HG02981 (cell line): ENCODE data around the gene XPR1.
"Not testable (repeated sequence)": the region's sequence is repeated elsewhere in the genome, so short reads cannot be mapped to it uniquely, and the experiment has no call there.

Experiments used
- ATAC-seq: cut with Tn5 transposase; IDR thresholded peaks from one replicate; pipeline ENCODE4 v1.9.1; 2021; ENCODE audit warnings: mild to moderate bottlenecking, moderate library complexity; ENCODE audit not compliant: unreplicated experiment

XPR1 gene

DNA sequence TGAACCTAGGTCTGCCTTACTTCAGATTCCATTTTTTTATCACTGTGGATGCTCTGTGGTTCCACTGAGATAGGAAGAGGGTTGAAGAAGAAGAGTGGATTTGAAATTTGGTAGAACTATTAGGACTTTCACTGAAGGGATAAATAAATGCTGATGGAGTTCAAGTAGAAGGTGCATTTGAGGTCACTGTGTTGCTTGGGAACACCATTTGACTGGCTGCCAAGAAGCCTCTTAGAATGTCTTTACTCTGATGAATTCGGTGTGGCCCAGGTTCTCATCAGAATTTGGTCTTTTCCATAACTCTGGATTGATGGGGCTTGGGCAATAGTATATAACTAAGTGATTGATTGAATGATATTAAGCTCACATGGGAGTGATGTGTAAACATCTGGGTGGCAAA, 11.9 kb downstream of the XPR1 start:
- ATAC-seq, result no peak

DNA sequence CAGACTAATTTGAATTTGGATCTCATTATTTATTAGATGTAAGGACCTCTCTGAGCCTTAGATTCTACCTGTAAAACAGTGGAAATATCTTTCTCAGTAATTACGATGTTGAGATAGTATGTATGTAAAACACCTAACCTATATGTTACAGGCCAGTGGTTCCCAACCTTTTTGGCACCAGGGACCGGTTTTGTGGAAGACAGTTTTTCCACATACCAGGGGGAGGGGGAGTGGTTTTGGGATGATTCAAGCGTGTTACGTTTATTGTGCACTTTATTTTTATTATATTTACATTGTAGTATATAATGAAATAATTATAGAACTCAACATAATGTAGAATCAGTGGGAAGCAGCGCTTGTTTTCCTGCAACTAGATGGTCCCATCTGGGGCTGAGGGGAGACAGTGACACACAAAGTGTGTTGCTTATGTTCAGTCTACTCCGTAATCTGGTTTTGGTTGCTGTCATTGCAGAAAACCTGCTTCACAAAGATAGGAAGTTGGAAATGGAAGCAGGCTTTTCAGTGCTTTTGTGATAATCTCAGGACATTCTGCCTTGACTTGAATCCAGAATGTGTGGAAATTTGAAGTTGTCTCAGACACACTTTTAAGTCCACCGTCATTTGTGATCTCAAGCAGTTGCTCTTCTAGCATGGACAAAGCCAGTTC, 12.8 kb downstream of the XPR1 start:
- ATAC-seq, result no peak

DNA sequence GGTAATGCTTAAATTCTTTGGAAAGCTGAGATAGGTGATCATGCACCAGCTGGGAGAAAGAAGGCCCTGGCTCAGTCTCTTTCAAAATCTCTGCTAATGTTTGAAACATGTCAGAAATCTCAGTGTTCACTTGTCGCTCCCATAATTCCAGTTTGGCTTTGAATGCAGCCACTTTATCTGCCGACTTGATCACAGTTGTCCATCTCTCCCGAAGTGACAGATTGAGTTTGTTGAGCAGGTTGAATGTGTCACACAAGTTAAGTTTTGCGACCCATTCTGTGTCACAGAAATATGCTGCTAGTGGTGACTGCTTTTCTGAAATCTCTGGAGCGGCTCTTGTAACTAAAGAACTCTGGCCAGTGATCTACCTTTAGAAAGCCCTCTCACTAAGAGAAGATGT, 13.4 kb downstream of the XPR1 start:
- not testable (repeated sequence) for ATAC-seq

DNA sequence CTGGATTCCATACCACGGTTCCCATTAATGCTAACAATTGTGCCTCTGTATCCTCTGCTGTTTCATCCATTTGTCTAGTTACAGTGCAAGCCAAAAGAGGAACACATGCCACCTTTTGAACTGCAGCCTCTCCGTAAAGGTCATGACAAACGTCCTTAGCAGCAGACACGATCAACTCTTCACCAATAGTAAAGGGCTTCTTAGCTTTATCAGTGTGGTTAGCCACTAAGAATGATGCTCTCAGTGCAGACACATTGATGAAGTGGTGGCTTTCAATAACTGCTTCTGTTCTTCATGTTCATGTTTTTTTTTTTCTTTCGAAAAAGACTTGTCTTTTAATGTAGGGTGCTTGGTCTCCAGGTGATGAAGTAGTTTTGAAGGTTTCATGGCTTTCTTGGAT, 14.3 kb downstream of the XPR1 start:
- ATAC-seq, result no peak

DNA sequence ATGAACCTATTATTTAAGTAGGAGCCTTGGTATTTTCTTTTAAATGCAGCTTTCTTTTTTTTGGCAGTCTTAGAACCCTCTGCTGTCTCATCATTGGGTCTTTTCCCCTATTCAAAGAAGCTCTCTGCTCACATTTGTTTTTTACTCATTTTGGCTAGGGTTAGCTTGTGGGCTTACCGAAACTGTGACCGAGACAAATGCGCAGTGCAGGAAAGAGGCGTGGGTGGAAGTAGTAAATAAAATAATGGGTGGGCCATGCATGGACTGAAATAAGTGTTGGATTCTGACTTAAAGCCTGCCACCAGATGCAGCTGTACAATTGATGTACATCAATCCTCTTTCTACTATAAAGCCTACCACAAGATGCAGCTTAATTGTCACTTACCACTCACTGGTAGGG, 14.7 kb downstream of the XPR1 start:
- no peak for ATAC-seq

DNA sequence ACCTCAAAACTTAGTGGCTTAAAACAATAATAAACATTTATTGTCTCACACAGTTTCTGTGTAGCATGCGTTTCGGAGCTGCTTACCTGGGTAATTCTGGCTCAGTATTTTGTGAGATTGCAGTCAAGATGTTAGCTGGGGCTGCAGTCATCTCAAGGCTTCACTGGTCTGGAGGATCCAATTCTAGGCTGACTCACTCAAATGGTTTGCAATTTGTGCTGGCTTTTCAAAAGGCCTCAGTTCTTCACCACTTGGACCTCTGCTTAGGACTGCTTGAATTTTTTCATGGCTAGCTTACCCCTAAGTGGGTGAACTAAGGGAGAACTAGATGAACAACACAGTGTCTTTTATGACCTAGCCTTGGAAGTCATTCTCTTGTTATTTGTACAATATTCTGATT, 21.0 kb downstream of the XPR1 start:
- ATAC-seq, result no peak

DNA sequence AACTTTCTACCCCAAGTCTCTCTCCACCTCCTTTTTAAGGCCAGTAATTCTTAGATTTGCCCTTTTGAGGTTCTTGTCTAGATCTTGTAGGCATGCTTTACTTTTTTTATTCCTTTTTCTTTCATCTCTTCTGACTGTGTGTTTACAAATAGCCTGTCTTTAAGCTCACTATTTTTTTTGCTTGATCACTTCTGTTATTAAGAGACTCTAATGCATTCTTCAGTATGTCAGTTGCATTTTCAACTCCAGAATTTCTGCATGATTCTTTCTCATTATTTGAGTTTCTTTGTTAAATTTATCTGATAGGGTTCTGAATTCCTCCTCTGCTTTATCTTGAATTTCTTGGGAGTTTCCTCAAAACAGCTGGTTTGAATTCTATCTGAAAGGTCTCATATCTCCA, 30.9 kb downstream of the XPR1 start:
- no peak for ATAC-seq

DNA sequence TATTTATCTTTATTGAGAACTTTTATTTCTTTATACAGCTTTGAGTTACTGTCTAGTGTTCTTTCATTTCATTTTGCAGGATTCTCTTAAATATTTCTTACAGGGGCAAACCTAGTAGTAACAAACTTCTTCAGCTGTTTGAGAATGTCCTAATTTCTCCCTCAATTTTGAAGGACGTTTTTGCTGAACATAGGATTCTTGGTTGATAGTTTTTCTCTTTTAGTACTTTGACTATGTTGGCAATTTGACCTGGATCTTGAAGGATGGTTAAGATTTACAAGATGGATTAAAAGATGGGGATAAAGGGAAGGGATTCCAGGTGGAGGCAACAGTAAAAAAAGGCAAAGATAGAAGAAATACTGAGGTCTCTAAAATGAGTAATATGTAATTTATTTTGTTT, 38.9 kb downstream of the XPR1 start:
- no peak for ATAC-seq

DNA sequence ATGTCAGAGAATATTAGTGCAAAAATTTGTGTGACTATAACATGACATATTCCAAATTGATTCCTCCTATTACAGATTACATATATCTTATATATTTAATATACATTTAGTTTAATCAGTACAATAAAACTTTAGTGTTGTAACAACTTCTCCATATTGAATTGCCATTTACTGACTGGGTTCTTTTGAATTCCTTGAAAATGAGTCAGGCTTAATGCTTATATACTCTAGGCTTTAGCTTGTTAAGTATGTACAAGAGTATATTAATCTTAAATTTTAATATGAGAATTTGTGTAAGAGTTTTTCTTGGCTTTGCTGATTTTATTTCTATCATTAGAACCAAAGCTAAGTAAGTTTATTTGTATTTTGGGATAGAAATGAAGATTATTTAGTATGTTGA, 40.3 kb downstream of the XPR1 start:
- no peak for ATAC-seq

DNA sequence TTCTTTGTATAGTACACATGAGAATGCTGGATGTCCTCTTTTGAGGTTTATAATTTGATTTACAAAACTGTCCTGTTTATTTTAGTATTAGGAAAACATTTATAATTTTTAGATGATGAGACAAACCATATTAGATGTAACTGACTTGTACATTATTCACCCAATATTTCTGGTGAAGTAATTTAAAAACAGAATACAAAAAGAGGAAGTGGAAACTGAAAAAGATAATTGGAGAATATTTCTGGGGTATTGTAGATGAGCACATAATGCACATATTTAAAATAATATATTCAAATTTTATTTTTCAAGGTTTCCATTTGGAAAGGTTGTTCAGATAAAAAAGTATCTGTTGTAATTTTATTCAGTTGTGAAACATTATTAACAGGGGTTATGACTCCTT, 40.7 kb downstream of the XPR1 start:
- ATAC-seq, result no peak

DNA sequence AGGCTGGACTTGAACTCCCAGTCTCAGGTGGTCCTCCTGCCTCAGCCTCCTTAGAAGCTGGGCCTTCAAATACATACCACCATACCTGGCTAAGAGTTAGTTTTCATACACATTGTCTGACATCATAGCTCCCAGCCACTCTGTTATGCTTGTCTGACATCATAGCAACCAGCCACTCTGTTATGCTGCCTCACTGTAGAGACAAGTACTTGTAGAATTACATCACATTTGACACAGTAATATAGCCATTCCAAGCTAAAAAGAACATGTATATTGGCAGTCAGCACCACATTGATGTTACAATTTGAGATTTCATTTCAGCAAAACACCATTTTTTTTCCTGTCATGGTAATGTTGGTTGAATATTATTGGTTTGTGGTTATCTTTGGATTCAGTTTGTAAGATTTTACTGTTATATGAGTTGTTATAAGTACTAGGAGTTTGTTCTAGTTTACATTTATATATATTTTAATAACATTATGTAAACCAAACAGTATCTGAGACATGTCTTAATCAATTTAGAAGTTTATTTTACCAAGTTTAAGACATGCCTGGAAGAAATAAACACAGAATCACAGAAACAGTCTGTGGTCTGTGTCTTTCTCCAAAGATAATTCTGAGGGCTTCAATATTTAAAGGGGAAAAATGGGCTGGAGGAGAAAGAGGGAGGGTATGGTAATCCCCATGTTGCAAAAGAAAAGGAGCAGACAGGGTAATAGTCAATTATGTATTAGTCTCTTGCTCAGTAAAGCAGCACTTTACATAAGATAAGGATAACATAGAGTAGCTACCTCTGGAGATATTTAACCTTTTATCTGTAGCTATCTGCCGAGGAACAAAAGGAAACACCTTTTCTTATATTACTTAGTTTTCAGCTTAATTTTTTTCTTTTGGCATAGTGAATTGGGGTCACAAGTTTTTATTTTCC, 43.0 kb downstream of the XPR1 start:
- ATAC-seq, result no peak

DNA sequence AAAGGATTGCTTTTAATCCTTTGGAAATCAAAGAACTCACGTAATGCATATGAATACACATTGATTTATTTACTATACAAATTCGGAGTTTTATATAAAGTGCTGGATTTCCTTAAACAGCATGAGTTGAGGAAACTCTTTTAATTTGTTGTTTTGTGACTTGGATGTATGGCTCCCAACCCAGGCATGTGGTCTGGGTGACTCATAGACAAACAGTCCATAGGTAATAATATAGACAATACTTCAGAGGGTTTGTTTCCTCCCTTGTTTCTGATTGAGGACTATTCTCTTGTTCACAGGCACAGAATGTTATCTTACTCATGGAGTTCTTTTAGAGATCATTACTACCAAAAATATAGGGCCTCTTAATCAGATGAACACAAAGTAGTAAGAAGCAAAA, 43.8 kb downstream of the XPR1 start:
- ATAC-seq, result no peak

DNA sequence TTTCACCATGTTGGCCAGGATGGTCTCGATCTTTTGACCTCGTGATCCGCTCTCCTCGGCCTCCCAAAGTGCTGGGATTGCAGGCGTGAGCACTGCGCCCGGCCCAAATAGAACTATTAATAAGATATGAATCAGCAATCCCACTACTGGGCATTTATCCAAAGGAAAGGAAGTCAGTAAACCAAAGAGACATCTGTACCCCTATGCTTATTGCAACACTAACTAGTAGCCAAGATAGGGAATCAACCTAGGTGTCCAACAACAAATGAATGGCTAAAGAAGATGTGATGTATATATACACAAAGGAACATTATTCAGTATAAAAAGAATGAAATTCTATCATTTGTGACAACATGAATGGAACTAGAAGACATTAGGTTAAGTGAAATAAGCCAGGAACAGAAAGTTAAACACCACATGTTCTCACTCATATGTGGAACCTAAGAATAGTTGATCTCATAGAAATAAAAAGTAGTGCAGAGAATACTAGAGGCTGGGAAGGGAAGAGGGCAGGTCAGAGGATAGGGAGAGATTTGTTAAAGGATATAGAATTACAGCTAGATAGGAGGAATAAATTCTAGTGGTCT, 48.8 kb downstream of the XPR1 start:
- ATAC-seq, result no peak

DNA sequence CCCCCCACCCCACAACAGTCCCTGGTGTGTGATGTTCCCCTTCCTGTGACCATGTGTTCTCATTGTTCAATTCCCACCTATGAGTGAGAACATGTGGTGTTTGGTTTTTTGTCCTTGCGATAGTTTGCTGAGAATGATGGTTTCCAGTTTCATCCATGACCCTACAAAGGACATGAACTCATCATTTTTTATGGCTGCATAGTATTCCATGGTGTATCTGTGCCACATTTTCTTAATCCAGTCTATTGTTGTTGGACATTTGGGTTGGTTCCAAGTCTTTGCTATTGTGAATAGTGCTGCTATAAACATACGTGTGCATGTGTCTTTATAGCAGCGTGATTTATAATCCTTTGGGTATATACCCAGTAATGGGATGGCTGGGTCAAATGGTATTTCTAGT, 51.3 kb downstream of the XPR1 start:
- not testable (repeated sequence) for ATAC-seq

DNA sequence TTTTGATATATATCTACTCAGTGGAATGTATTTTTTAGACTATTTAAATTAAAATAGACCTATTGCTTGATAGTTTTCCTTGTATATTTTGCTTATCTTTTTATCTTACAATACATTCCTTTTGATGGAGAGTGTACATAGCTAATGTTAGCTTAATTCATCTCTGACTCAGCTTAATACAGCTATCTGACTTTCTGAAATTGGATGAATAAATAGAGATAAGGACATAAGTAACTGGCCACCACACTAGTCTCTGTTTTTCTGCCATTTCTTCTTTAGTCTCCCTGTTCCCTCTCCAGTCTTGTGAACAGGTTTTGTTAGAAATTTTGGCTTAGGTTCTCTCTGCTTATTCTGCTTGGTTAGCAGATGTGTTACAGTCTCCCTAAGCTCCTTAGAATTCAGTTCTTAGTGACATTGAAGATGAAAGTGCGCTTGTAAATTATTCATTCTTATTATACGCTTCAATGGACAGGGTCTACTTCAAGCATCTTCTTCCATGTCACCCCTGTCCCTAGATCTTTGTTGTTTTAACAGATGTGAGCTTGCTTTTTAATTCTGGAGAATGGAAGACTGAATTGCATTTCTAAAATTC, 59.6 kb downstream of the XPR1 start:
- no peak for ATAC-seq

DNA sequence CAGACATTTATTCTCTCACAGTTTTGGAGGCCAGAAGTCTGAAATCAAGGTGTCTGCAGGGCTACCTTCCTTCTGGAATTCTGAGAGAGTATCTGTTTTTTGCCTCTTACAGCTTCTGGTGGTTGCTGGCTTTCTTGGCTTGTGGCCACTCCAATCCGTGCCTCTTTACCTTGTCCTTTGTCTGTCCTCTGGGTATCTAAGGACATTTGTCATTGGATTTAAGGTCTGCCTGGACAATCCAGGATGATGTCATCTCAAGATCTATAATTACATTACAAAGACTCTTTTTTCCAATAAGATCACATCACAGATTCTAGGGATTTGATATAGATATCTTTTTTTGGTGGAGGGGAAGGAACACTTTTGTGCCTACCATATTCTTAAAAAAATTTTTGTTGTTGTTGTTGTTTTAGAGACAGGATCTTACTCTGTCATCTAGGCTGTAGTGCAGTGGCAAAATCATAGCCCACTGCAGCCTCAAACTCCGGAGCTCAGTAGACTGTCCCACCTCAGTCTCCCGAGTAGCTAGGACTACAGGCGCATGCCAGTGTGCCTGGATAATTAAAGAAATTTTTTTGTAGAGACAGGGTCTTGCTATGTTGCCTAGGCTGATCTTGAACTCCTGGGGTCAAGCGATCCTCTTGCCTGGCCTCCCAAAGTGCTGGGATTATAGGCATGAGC, 61.9 kb downstream of the XPR1 start:
- ATAC-seq, result no peak

DNA sequence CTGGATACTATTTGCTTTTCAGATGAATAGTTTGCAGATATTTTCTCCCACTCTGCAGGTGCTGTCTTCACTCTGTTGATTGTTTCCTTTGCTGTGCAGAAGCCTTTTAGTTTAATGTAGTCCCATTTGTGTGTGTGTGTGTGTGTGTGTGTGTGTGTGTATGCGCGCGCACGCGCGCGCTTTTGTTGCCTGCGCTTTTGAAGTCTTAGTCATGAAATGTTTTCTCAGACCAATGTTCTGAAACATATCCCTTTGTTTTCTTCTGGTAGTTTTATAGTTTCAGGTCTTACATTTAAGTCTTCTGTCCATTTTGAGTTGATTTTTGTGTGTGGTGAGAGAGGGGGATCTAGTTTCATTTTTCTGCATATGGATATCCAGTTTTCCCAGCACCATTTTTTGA, 63.5 kb downstream of the XPR1 start:
- ATAC-seq, result no peak

DNA sequence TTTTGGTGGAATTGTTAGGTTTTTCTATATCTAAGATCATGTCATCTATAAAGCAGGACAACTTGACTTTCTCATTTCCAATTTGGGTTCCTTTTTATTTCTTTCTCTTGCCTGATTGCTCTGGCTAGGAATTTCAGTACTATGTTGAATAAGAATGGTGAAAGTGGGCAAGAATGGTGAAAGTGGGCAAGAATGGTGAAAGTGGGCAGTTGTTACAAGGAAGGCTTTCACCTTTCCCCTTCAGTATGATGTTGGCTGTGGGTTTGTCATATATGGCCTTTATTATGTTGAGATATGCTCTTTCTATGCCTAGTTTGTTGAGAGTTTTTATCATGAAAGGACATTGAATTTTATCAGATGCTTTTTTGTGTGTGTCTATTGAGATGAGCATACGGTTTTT, 64.5 kb downstream of the XPR1 start:
- no peak for ATAC-seq

DNA sequence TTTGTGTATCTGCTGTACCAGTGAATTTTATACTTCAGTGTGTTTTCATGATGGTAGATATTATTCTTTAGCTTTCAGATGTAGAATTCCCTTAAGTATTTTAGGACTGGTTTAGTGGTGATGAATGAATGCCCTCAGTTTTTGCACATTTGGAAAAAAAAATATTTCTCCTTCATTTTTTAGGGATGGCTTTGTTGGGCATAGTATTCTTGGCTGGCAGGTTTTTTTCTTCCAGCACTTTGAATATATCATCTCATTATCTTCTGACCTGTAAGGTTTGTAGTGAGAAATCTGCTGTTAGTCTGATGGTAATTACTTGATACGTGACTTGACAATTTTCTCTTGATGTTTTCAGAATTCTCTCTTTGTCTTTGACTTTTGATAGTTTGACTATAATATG, 66.8 kb downstream of the XPR1 start:
- ATAC-seq, result no peak

DNA sequence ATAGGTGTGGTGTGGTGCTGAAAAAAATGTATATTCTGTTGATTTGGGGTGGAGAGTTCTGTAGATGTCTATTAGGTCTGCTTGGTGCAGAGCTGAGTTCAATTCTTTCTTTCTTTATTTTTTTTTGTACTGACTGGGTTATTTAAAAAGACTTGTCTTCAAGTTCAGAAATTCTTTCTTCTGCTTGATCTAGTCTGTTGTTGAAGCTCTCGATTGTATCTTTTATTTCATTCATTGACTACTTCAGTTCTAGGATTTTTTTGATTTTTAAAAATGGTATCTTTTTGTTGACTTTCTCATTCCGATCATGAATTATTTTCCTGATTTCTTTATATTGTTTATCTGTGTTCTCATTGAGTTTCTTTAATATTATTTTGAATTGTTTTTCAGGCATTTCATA, 70.6 kb downstream of the XPR1 start:
- ATAC-seq, result not testable (repeated sequence)

DNA sequence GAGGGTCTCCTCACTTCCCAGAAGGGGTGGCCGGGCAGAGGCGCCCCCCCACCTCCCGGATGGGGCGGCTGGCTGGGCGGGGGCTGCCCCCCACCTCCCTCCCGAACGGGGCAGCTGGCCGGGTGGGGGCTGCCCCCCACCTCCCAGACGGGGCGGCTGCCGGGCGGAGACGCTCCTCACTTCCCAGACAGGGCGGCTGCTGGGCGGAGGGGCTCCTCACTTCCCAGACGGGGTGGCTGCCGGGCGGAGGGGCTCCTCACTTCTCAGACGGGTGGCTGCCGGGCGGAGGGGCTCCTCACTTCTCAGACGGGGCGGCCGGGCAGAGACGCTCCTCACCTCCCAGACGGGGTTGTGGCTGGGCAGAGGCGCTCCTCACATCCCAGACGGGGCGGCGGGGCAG, 78.9 kb downstream of the XPR1 start:
- not testable (repeated sequence) for ATAC-seq
